Peyer's patch (tissue), 4 donors: ENCODE results near the gene RBM20.
"Not testable (repeated sequence)": the region's sequence is repeated elsewhere in the genome, so short reads cannot be mapped to it uniquely, and the experiment has no call there.

Source experiments
- POLR2A ChIP-seq, 2 donors: fragments of 450-650 bp; IDR thresholded peaks; one replicate each; pipeline ENCODE4 v1.5.1; 2017; ENCODE audit warnings: antibody characterized with exemption in 2 of 2, mild to moderate bottlenecking in 2 of 2, moderate library complexity in 2 of 2
- TF ChIP-seq, protein P1 (sequence below), 6 experiments: fragments of 450-650 bp in 4 of 6; fragments of 200-600 bp in 2 of 6; sonication (generic) in 1 of 6; IDR thresholded peaks; one replicate each; pipeline ENCODE4 v1.5.1; 2017 to 2019; ENCODE audit warnings: antibody characterized with exemption in 6 of 6, mild to moderate bottlenecking in 3 of 6, moderate library complexity in 1 of 6

DNA sequence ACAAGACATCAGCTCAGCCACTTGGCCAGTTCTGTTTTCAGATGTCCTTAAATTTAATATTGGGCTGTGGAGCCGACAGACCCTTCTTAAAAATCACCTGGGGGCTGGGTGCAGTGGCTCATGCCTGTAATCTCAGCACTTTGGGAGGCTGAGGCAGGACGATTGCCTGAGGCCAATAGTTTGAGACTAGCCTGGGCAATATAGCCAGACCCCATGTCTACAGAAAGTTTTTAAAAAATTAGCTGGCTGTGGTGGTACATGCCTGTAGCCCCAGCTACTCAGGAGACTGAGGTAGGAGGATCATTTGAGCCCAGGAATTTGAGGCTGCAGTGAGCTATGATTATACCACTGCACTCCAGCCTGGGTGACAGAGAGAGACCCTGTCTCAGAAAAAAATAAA, 22.1 kb downstream of the RBM20 start:
- TF ChIP-seq, protein P1, sequence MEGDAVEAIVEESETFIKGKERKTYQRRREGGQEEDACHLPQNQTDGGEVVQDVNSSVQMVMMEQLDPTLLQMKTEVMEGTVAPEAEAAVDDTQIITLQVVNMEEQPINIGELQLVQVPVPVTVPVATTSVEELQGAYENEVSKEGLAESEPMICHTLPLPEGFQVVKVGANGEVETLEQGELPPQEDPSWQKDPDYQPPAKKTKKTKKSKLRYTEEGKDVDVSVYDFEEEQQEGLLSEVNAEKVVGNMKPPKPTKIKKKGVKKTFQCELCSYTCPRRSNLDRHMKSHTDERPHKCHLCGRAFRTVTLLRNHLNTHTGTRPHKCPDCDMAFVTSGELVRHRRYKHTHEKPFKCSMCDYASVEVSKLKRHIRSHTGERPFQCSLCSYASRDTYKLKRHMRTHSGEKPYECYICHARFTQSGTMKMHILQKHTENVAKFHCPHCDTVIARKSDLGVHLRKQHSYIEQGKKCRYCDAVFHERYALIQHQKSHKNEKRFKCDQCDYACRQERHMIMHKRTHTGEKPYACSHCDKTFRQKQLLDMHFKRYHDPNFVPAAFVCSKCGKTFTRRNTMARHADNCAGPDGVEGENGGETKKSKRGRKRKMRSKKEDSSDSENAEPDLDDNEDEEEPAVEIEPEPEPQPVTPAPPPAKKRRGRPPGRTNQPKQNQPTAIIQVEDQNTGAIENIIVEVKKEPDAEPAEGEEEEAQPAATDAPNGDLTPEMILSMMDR (IDR thresholded peaks at IDR 0.05), result not testable (repeated sequence)
- TF ChIP-seq POLR2A (IDR thresholded peaks at IDR 0.05), result not testable (repeated sequence)
